Measurements from ENCODE around the gene ZNF93. TPM values are rescaled to one million over a fixed set of nuclear protein-coding genes. Genes with fewer than 3 reads are reported as not detected.
A peak's percentile ranks its signal among the peaks of the same experiment; 100 is the strongest.
"Not testable (repeated sequence)": the region's sequence is repeated elsewhere in the genome, so short reads cannot be mapped to it uniquely, and the experiment has no call there.

The ZNF93 gene
- total RNA-seq, 4 donors from 2014 or later = 0.29 to 29.6 (median 8.6) TPM

DNA sequence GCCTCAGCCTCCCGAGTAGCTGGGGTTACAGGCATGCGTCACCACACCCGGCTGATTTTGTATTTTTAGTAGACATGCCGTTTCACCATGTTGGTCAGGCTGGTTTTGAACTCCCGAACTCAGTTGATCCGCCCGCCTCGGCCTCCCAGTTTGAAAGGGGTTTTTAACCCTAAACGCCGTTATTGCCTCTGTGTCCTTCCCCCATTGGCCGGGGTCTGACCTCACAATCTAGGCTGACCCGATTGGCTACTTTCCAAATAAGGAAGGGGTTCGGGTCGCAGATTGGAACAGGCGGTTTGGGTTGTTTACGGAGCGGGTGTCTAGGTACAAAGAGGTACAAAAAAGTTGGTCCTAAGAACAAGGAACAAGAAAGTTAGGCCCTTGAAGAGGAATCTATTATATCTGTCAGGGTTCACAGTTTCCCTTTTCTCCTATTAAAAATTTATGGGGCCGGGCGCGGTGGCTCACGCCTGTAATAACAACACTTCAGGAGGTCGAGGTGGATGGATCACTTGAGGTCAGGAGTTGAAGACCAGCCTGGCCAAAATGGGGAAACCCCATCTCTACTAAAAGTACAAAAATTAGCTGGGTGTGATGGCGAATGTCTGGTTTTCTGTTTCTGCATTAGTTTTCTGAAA, 34.0 kb upstream of the ZNF93 start:
- H3K4me3 ChIP-seq = peak overlapping the region; percentile 56 to 82
- peak overlapping the region; percentile 90 to 96 for H3K27ac ChIP-seq
- no peaks in the 10 kb centered on the region for H3K9me3 ChIP-seq
- no peaks in the 10 kb centered on the region for H3K4me1 ChIP-seq
- TF ChIP-seq CTCF (IDR thresholded peaks at IDR 0.05) (no peak), POLR2A (IDR thresholded peaks at IDR 0.05) (no peak)
- no peaks in the 10 kb centered on the region for H3K36me3 ChIP-seq
- no peak for DNase-seq
- intact Hi-C loops (cut with DNase I; ENCODE audit: low total_unique reads) = no loop called here
- H3K27me3 ChIP-seq = no peaks in the 10 kb centered on the region

GRCh38 chr19:19870086-19870485, 30.7 kb upstream of the ZNF93 start:
- H3K36me3 ChIP-seq; H3K9me3 ChIP-seq; H3K27ac ChIP-seq; DNase-seq; H3K4me3 ChIP-seq; intact Hi-C loops (cut with DNase I; ENCODE audit: low total_unique reads); H3K4me1 ChIP-seq; H3K27me3 ChIP-seq: not testable (repeated sequence)

GRCh38 chr19:19871932-19872331, 28.8 kb upstream of the ZNF93 start:
- intact Hi-C loops (cut with DNase I; ENCODE audit: low total_unique reads) = no loop called here
- Histone ChIP-seq H3K27me3 (no peaks in the 10 kb centered on the region), H3K4me1 (no peaks in the 10 kb centered on the region), H3K36me3 (no peaks in the 10 kb centered on the region), H3K27ac (no peak overlapping the region), H3K4me3 (no peak overlapping the region), H3K9me3 (no peaks in the 10 kb centered on the region)
- no peak for DNase-seq
- TF ChIP-seq POLR2A (IDR thresholded peaks at IDR 0.05) = no peak
- TF ChIP-seq CTCF (IDR thresholded peaks at IDR 0.05) = no peak

DNA sequence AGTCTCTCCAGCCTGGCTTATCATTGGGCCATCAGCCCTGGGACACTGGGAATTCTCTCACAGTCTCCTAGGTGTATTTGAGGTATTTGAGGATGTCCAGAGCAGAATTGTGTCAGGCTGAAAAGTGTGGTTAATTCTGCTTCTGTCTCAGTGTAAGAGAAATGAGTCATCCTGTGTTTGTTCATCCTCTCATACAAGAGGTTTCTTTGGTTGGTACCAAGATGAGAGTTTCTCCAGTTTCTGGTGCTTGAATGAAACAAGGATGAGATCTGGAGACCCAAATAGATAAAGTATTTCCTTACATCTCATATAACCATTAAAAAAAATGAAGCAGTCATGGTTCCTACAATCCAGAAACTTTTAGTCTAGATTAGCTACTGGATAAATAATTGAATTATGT, 27.4 kb upstream of the ZNF93 start:
- Histone ChIP-seq H3K36me3 (no peaks in the 10 kb centered on the region), H3K4me3 (no peak overlapping the region), H3K4me1 (no peaks in the 10 kb centered on the region), H3K27me3 (no peaks in the 10 kb centered on the region), H3K9me3 (no peaks in the 10 kb centered on the region), H3K27ac (no peak overlapping the region)
- TF ChIP-seq CTCF (IDR thresholded peaks at IDR 0.05) (no peak), POLR2A (IDR thresholded peaks at IDR 0.05) (no peak)
- intact Hi-C loops (cut with DNase I; ENCODE audit: low total_unique reads) = no loop called here
- no peak for DNase-seq

DNA sequence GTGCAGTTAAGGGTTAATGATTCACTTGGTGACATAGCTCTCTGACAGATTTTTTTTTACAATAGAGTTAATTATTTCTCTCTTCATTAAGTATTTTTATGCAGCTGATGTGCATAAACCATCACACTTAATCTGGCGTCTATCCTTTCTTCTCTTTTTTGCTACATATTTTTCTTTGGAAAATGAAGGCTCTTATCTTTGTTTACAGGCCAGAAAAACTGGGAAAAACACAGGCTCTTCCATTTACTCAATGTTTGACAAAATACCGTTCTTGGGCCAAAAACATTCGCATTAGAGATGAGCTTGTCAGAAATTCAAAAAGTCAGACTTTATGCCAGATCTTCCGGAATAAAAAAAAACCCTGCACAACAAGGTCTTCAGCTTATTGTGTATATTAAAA, 23.0 kb upstream of the ZNF93 start:
- Histone ChIP-seq H3K27ac (no peak overlapping the region), H3K4me3 (no peak overlapping the region), H3K9me3 (no peaks in the 10 kb centered on the region), H3K4me1 (no peaks in the 10 kb centered on the region), H3K27me3 (no peaks in the 10 kb centered on the region), H3K36me3 (no peaks in the 10 kb centered on the region)
- intact Hi-C loops (cut with DNase I; ENCODE audit: low total_unique reads) = no loop called here
- no peak for TF ChIP-seq POLR2A (IDR thresholded peaks at IDR 0.05)
- TF ChIP-seq CTCF (IDR thresholded peaks at IDR 0.05) = no peak
- DNase-seq = no peak

- TF ChIP-seq CTCF (IDR thresholded peaks at IDR 0.05) (no peak), POLR2A (IDR thresholded peaks at IDR 0.05) (no peak)
- Histone ChIP-seq H3K27me3 (no peaks in the 10 kb centered on the region), H3K27ac (no peak overlapping the region), H3K4me1 (no peaks in the 10 kb centered on the region), H3K4me3 (no peak overlapping the region), H3K36me3 (no peaks in the 10 kb centered on the region), H3K9me3 (no peaks in the 10 kb centered on the region)
- no peak for DNase-seq
- intact Hi-C loops (cut with DNase I; ENCODE audit: low total_unique reads) = no loop called here
Observed at GRCh38 chr19:19884583-19884982, 16.2 kb upstream of the ZNF93 start.

DNA sequence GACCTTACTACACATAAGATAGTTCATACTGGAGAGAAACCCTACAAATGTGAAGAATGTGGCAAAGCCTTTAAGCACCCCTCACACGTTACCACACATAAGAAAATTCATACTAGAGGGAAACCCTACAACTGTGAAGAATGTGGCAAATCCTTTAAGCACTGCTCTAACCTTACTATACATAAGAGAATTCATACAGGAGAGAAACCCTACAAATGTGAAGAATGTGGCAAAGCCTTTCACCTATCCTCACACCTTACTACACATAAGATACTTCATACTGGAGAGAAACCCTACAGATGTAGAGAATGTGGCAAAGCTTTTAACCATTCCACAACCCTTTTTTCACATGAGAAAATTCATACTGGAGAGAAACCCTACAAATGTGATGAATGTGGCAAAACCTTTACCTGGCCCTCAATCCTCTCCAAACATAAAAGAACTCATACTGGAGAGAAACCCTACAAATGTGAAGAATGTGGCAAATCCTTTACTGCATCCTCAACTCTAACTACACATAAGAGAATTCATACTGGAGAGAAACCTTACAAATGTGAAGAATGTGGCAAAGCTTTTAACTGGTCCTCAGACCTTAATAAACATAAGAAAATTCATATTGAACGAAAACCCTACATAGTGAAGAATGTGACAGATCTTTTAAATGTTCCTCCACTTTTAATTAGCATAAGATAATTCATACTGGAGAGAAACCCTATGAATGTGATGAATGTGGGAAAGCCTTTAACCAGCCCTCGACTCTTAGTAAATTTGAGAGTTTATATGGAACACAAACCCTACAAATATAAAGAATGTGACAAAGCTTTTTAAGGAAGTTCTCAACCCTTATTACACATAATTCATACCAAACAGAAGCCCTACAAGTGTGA, 8.4 kb upstream of the ZNF93 start:
- H3K9me3 ChIP-seq; H3K4me3 ChIP-seq; DNase-seq; H3K36me3 ChIP-seq; H3K27me3 ChIP-seq; H3K27ac ChIP-seq; intact Hi-C loops (cut with DNase I; ENCODE audit: low total_unique reads); H3K4me1 ChIP-seq: not testable (repeated sequence)

All from uterus (tissue), 4 donors.